GM12864 (cell line): ENCODE results near the gene DTD1.

Experiments
- DNase-seq: peaks from one replicate; pipeline ENCODE4 v3.0.0-alpha.2; 2011; ENCODE audit warnings: low read depth
- H3K4me3 ChIP-seq: 2 replicates; pipeline ENCODE4 v1.5.1; 2011; ENCODE audit warnings: mild to moderate bottlenecking, low read depth, low read length, control low read depth
- TF ChIP-seq, protein P1 (sequence below): IDR thresholded peaks from 2 replicates; pipeline ENCODE4 v1.5.1; 2011; ENCODE audit warnings: low read depth, mild to moderate bottlenecking, moderate library complexity, low read length, control low read depth, inconsistent platforms; ENCODE audit errors: missing control alignments

DTD1 gene

GRCh38 chr20:18671203-18671710, 83.4 kb downstream of the DTD1 start:
- TF ChIP-seq, protein P1, sequence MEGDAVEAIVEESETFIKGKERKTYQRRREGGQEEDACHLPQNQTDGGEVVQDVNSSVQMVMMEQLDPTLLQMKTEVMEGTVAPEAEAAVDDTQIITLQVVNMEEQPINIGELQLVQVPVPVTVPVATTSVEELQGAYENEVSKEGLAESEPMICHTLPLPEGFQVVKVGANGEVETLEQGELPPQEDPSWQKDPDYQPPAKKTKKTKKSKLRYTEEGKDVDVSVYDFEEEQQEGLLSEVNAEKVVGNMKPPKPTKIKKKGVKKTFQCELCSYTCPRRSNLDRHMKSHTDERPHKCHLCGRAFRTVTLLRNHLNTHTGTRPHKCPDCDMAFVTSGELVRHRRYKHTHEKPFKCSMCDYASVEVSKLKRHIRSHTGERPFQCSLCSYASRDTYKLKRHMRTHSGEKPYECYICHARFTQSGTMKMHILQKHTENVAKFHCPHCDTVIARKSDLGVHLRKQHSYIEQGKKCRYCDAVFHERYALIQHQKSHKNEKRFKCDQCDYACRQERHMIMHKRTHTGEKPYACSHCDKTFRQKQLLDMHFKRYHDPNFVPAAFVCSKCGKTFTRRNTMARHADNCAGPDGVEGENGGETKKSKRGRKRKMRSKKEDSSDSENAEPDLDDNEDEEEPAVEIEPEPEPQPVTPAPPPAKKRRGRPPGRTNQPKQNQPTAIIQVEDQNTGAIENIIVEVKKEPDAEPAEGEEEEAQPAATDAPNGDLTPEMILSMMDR = no peak
- no peak overlapping the region for H3K4me3 ChIP-seq
- DNase-seq = no peak

DNA sequence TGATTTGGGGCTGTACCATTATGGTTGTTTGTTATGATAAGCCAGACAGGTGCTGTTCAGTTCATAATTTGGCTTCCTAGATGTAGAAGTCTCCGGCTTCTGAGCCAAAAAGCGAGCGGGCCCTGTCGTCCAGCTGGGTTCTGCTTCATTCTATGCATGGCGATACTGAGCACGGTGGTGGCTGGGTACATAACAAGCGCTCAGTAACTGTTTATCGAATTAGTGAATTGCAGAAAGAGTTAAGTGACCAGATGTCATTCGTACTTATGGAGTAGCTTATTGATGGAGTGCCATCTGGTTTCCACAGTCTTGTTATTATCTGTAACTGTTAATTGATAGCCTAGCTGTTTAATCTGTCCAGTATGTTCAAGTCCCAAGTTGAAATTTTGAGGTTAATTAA, 85.0 kb downstream of the DTD1 start:
- H3K4me3 ChIP-seq = no peak overlapping the region
- TF ChIP-seq, protein P1 = no peak
- no peak for DNase-seq

DNA sequence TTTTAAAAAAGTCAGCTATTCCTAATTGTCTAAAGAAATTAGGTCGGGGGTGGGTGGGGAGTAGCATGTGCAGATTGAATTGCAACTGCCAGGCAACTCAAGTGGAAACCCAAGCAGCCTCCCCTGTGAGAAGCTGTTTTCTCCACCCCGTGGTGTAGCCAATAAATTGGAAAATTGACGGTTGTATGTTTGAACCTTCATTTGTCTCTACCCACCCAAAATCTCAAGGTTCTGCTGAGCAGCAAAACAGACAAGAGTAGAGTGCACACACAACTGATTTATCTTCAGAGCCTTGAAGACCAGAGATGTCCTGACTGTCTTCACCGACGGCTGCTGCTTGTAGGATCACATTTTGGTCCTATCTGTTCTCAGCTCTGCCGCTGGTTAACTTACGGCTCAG, 88.5 kb downstream of the DTD1 start:
- DNase-seq = no peak
- no peak overlapping the region for H3K4me3 ChIP-seq
- TF ChIP-seq, protein P1 = no peak

DNA sequence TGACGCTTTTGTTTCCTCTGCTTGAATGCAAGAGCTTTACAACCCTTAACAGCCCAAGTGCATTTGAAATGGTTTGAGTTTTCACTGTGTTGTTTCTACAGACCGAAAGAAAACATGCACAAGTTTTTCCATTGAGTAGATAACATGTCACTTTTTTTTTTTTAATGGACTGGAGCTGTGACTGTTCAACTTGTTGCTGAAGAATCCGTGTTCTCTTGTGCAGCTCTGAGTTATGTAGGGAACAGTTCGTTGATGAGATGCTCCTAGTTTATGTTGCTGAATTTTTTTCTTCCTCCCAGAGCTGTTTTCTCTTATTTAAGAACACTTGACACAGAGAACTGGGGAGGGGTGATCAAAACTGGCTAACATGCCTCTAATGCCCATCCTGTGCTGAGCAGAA, 89.3 kb downstream of the DTD1 start:
- no peak overlapping the region for H3K4me3 ChIP-seq
- DNase-seq = no peak
- TF ChIP-seq, protein P1 = no peak

GRCh38 chr20:18678549-18679419, 90.9 kb downstream of the DTD1 start:
- TF ChIP-seq, protein P1 = no peak
- H3K4me3 ChIP-seq = no peak overlapping the region
- peak; percentile 38 for DNase-seq

- TF ChIP-seq, protein P1 = no peak
- DNase-seq = no peak
- H3K4me3 ChIP-seq = no peak overlapping the region
Measured at GRCh38 chr20:18683839-18684238, 96.0 kb downstream of the DTD1 start.
